ENCODE measurements around the gene NUF2. TPM values are rescaled to one million over a fixed set of nuclear protein-coding genes. Genes with fewer than 3 reads are reported as not detected.

Gene NUF2
- total RNA-seq: 0.09 and 1.6 TPM in 2 replicates

DNA sequence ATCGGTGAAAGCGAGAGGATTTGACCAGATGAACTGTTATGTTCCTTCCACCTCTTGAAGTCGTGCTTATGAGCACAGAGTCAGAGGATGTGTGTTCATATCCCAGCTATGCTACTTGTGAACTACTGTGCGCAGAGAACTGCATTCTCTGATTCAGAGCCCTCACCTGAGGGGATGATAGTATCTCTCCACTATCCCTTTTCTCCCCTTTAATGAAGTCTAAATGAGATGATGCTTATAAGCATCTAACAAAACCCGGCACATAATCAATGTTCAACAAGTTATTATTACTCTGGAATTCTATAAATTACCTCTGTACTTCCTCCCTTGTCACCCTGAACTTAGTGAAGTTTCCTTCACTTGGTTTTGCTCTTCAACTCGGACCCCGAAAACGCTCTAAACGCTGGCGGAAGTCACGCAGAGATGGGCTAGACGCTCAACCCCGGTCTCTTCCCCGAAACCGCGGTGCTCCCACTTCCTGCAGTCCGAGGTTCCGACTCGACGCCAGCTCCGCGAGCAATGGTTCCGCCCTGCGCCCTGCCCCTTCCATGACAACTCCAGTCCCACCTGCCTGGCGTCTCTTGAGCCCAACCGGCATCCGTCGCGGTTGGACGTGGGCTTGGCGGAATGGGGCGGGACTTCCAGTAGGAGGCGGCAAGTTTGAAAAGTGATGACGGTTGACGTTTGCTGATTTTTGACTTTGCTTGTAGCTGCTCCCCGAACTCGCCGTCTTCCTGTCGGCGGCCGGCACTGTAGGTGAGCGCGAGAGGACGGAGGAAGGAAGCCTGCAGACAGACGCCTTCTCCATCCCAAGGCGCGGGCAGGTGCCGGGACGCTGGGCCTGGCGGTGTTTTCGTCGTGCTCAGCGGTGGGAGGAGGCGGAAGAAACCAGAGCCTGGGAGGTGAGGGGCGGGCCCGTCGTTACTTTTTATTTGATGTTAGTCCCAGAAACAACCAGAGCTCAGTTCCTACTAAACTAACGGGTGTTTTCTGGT is at the start of gene NUF2:
NUF2 (plus strand) TSS at position 644 of the 995 bp plus-strand sequence. CDS start 4,098 bp downstream, outside the sequence.

Other genes with a start within 250 kb of the NUF2 start
- gene RGS5, start 119.0 kb upstream of the NUF2 start, total RNA-seq: 2.8 and 5.6 TPM in 2 replicates

Measured in bronchial smooth muscle cell (primary cell).